ENCODE results near the gene NDUFV1. TPM values are rescaled to one million over a fixed set of nuclear protein-coding genes. Genes with fewer than 3 reads are reported as not detected.

NDUFV1 gene
- total and polyA plus RNA-seq, 9 of the 15 experiments (the other 6 are each of a cell fraction or from before 2014, with no cell fraction given) = 10.8 to 423 (median 209) TPM

DNA sequence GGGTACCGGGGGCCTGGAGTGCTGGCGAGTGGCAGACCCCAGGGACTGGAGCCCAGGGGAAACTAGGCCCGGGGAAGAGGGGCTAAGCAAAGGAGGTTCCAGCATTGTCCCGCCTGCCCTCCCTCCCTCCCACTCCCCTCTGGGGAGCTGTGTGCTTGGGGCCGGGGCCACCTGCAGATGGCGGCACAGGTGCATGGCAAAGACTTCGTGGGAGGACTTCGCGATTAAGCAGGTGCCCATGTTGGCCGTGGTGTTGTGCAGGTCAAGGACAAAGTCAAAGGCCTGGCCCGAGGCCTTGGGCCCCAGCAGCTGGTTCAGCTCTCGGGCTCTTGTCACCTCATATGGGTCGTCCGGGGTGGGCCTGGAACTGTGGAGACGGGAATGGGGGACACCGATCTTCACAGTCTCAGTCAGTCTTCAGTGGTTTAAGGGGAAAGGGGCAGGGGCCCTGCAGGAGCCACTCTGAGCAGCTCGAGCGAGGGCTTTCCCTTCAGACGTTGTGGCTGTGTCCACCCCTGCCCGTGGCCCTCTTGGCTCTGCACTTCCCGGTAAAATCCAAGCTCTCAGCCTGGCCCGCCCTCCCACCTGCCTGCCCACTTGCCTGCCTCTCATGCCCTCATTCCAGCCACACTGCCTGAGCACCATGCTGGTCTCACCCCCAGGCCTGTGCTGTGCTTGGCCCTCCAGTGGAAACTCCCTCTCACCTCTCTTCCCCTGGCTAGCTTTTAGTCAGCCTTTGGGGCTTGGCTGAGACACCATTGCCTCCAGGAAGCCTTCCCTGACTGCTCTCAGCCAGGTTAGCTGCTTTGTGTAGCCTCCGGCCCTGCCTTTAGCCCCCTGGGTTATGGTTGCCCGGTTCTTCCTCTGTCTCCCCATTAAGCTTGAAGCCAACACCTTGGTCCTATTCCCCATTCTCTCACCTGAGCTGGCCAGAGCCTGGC is 39.1 kb downstream of the NDUFV1 start:
- CTCF ChIA-PET (ENCODE audit: low intra/inter-chr PET ratio) = no interaction called here
- 46% methylated on average over 16 of the region's 24 CpGs for WGBS (ENCODE audit: insufficient coverage, low coverage, missing lambda C conversion rate)
- peak in 1 of 2 experiments; percentile 21; a peak in 1 of 4 replicates for TF ChIP-seq RAD21 (CRISPR knock-in tag; conservative IDR thresholded peaks at IDR 0.05 in 1 of 2, IDR thresholded peaks at IDR 0.05 in 1 of 2)
- TF ChIP-seq HEY1 (CRISPR knock-in tag; IDR thresholded peaks at IDR 0.05; ENCODE audit: borderline replicate concordance) = no peak
- TF ChIP-seq, protein P1, sequence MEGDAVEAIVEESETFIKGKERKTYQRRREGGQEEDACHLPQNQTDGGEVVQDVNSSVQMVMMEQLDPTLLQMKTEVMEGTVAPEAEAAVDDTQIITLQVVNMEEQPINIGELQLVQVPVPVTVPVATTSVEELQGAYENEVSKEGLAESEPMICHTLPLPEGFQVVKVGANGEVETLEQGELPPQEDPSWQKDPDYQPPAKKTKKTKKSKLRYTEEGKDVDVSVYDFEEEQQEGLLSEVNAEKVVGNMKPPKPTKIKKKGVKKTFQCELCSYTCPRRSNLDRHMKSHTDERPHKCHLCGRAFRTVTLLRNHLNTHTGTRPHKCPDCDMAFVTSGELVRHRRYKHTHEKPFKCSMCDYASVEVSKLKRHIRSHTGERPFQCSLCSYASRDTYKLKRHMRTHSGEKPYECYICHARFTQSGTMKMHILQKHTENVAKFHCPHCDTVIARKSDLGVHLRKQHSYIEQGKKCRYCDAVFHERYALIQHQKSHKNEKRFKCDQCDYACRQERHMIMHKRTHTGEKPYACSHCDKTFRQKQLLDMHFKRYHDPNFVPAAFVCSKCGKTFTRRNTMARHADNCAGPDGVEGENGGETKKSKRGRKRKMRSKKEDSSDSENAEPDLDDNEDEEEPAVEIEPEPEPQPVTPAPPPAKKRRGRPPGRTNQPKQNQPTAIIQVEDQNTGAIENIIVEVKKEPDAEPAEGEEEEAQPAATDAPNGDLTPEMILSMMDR (IDR thresholded peaks at IDR 0.05 in 2 of 3, conservative IDR thresholded peaks at IDR 0.05 in 1 of 3; ENCODE audit: insufficient read depth in 2 of 3, low read depth in 1 of 3, low read length in 3 of 3) = peak in 1 of 3 experiments; percentile 18; a peak in 1 of 6 replicates
- TF ChIP-seq KLF16 (IDR thresholded peaks at IDR 0.05) = no peak
- no peak for TF ChIP-seq ZNF609 (CRISPR knock-in tag; IDR thresholded peaks at IDR 0.05; ENCODE audit: borderline replicate concordance)
- no peak for TF ChIP-seq ZNF766 (CRISPR knock-in tag; conservative IDR thresholded peaks at IDR 0.05)
- TF ChIP-seq TAF9B (IDR thresholded peaks at IDR 0.05; ENCODE audit: partially characterized antibody) = no peak
- no peak for TF ChIP-seq ZNF175 (CRISPR knock-in tag; IDR thresholded peaks at IDR 0.05; ENCODE audit: low read depth)
- no peak for TF ChIP-seq OTX1 (CRISPR knock-in tag; IDR thresholded peaks at IDR 0.05)
- no peak for TF ChIP-seq ZEB2 (IDR thresholded peaks at IDR 0.05)
- no peak for TF ChIP-seq ZFP30 (CRISPR knock-in tag; IDR thresholded peaks at IDR 0.05; ENCODE audit: borderline replicate concordance)
- no peak for TF ChIP-seq MAFG (tag; conservative IDR thresholded peaks at IDR 0.05)

More for the DNA sequence above, 39.1 kb downstream of the NDUFV1 start:
- Histone ChIP-seq H3K9ac (ENCODE audit: insufficient read depth in 1 of 2, low read depth in 2 of 2, low read length in 2 of 2) (0 out of 4 replicates have a peak overlapping the region, but pooled peaks of 1 of the 2 experiments have one; percentile 28), H4K20me1 (replicated peaks; ENCODE audit: control insufficient read depth, insufficient read depth, low read length) (peaks cover 3% of the 10 kb centered on the region; the same call in 1 of the 2 replicates), H3K4me2 (ENCODE audit: insufficient read depth, low read length) (no peak overlapping the region), H3K27ac (ENCODE audit: extremely low read depth, low read depth, low read length) (no peak overlapping the region), H3K9me3 (replicated peaks; ENCODE audit: control insufficient read depth, insufficient read depth, low read depth, low read length) (no peaks in the 10 kb centered on the region; the same call in none of the 2 replicates), H3K27me3 (ENCODE audit: control insufficient read depth in 2 of 2, insufficient read depth in 2 of 2, low read length in 2 of 2) (peaks cover 2 to 20% of the 10 kb centered on the region in 2 experiments; a peak in 3 of 5 replicates), H2AFZ (ENCODE audit: low read depth, low read length) (no peak overlapping the region), H3K4me1 (replicated peaks in 1 of 2; ENCODE audit: control insufficient read depth in 2 of 2, insufficient read depth in 2 of 2, low read length in 2 of 2) (peaks cover 0 to 48% of the 10 kb centered on the region in 2 experiments; a peak in 2 of 5 replicates), H3K36me3 (ENCODE audit: control insufficient read depth, insufficient read depth, low read length) (no peaks in the 10 kb centered on the region), H3K4me3 (no peak overlapping the region), H3K9me1 (ENCODE audit: control insufficient read depth, insufficient read depth, low read length) (no peaks in the 10 kb centered on the region), H3K79me2 (ENCODE audit: control insufficient read depth, insufficient read depth, low read length) (no peaks in the 10 kb centered on the region)
- ATAC-seq (0 out of 3 replicates have a peak, but pooled peaks have one; percentile 6), DNase-seq (ENCODE audit: extremely low read depth in 1 of 4, low spot score in 3 of 4) (no peak), FAIRE-seq (no peak)
- intact Hi-C loops (cut with micrococcal nuclease) (loop anchor here (10.0 kb wide), 1 partner anchor 159 kb away; no protein-coding TSS in a partner anchor), in situ Hi-C loops (cut with MboI) (no loop called here)
- no TSS peak for BruUV-seq (replicated peaks)
- POLR2A ChIA-PET = interaction anchor here (1.0 kb wide), 1 partner anchor 28 kb away, joined by 3 read pairs; no protein-coding TSS in a partner anchor
